K562 (cell line): ENCODE results near the gene CABLES1. TPM values are rescaled to one million over a fixed set of nuclear protein-coding genes. Genes with fewer than 3 reads are reported as not detected.

Experiments used
- ATAC-seq: fragments of 200-7000 bp; cut with Tn5 transposase; 3 replicates; pipeline ENCODE4 v1.9.1; 2020; ENCODE audit warnings: moderate library complexity
- BruUV-seq: library from RNA; stranded (reverse); fragments of 400-500 nt; replicated peaks from 2 replicates; lab custom pipeline; 2021; lab: Mats Ljungman, UMichigan
- CTCF ChIA-PET: fragments of 300-600 bp; formaldehyde crosslinking; extraction: SDS; loops from one replicate; lab custom pipeline; 2021; ENCODE audit warnings: low intra/inter-chr PET ratio; lab: Yijun Ruan, JAX
- POLR2A ChIA-PET: fragments of 300-600, 350-650 bp; sonication (Branson Sonifier 250); formaldehyde crosslinking; extraction: SDS; loops from one replicate; lab custom pipeline; 2021; ENCODE audit warnings: antibody characterized with exemption, inconsistent platforms; lab: Yijun Ruan, JAX
- DNase-seq, 4 experiments: peaks; one replicate each; pipeline versions ENCODE4 v3.0.0 to v3.0.0-alpha.2; 2011 to 2018; ENCODE audit warnings: low spot score in 3 of 4, mixed read lengths in 3 of 4; ENCODE audit errors: extremely low read depth in 1 of 4
- FAIRE-seq: peaks from 2 replicates; lab custom pipeline; 2011; peaks lifted over from hg19 to GRCh38; lab: Jason Lieb, UNC
- H2AFZ ChIP-seq: 2 replicates; pipeline ENCODE4 v1.6.0; 2011; ENCODE audit warnings: low read depth, low read length, control low read depth, inconsistent platforms
- H3K27ac ChIP-seq: fragments of 200-600 bp; 3 replicates; pipeline ENCODE4 v1.8.0; 2011; ENCODE audit warnings: low read depth, mild to moderate bottlenecking, control low read depth, inconsistent platforms, low read length, moderate library complexity, mixed read lengths; ENCODE audit errors: extremely low read depth
- H3K27me3 ChIP-seq, 2 experiments: fragments of 300-600 bp in 1 of 2; 2 replicates in 1 of 2; 3 replicates in 1 of 2; pipeline versions ENCODE4 v1.6.0 to v1.8.0; 2011; ENCODE audit warnings: inconsistent platforms in 2 of 2, low read length in 2 of 2, mild to moderate bottlenecking in 1 of 2, mixed read lengths in 1 of 2, moderate library complexity in 1 of 2; ENCODE audit not compliant: control insufficient read depth in 2 of 2, insufficient read depth in 2 of 2
- H3K36me3 ChIP-seq: fragments of 300-600 bp; 3 replicates; pipeline ENCODE4 v1.8.0; 2011; ENCODE audit warnings: mild to moderate bottlenecking, low read length, inconsistent platforms; ENCODE audit not compliant: control insufficient read depth, insufficient read depth
- H3K4me1 ChIP-seq, 2 experiments: fragments of 200-600 bp in 1 of 2; replicated peaks in 1 of 2; 2 replicates in 1 of 2; 3 replicates in 1 of 2; pipeline versions ENCODE4 v1.5.1 to v1.8.0; 2011; ENCODE audit warnings: inconsistent platforms in 2 of 2, low read length in 2 of 2, mild to moderate bottlenecking in 1 of 2, mixed read lengths in 1 of 2, moderate library complexity in 1 of 2; ENCODE audit not compliant: control insufficient read depth in 2 of 2, insufficient read depth in 2 of 2
- H3K4me2 ChIP-seq: 2 replicates; pipeline ENCODE4 v1.6.1; 2011; ENCODE audit warnings: low read length, control low read depth, inconsistent platforms, mixed read lengths; ENCODE audit not compliant: insufficient read depth
- H3K4me3 ChIP-seq: fragments of 200-600 bp; sonication (generic), shearing (Covaris generic); 2 replicates; pipeline ENCODE4 v1.5.1; 2016; ENCODE audit warnings: control low read depth, inconsistent platforms
- H3K79me2 ChIP-seq: fragments of 200-600 bp; 3 replicates; pipeline ENCODE4 v1.8.0; 2011; ENCODE audit warnings: low read length, inconsistent platforms; ENCODE audit not compliant: control insufficient read depth, insufficient read depth
- H3K9ac ChIP-seq, 2 experiments: 2 replicates each; pipeline versions ENCODE4 v1.6.0 to v1.6.1; 2011; ENCODE audit warnings: low read depth in 2 of 2, low read length in 2 of 2, control low read depth in 1 of 2, inconsistent platforms in 1 of 2, mild to moderate bottlenecking in 1 of 2, mixed read lengths in 1 of 2; ENCODE audit not compliant: insufficient read depth in 1 of 2
- H3K9me1 ChIP-seq: one replicate; pipeline ENCODE4 v1.6.0; 2011; ENCODE audit warnings: inconsistent platforms, mild to moderate bottlenecking, low read length, moderate library complexity; ENCODE audit not compliant: control insufficient read depth, insufficient read depth
- H3K9me3 ChIP-seq: replicated peaks from 2 replicates; pipeline ENCODE4 v1.5.1; 2011; ENCODE audit warnings: low read depth, low read length, inconsistent platforms; ENCODE audit not compliant: control insufficient read depth, insufficient read depth
- H4K20me1 ChIP-seq: replicated peaks from 2 replicates; pipeline ENCODE4 v1.6.1; 2011; ENCODE audit warnings: low read length, inconsistent platforms, mixed read lengths; ENCODE audit not compliant: control insufficient read depth, insufficient read depth
- EWSR1 ChIP-seq: fragments of 450-650 bp; IDR thresholded peaks from 2 replicates; pipeline ENCODE4 v1.6.1; 2018; ENCODE audit warnings: borderline replicate concordance, mild to moderate bottlenecking, low read depth, moderate library complexity; ENCODE audit not compliant: partially characterized antibody
- GTF3C2 ChIP-seq: IDR thresholded peaks from 3 replicates; pipeline ENCODE4 v1.6.1; 2011; ENCODE audit warnings: borderline replicate concordance, mild to moderate bottlenecking, moderate library complexity; ENCODE audit not compliant: insufficient read length; ENCODE audit errors: extremely low read depth
- PKNOX1 ChIP-seq: fragments of 450-650 bp; IDR thresholded peaks from 2 replicates; pipeline ENCODE4 v1.6.1; 2016
- ZNF589 ChIP-seq: fragments of 200-800 bp; sonication (Bioruptor generic); IDR thresholded peaks from 2 replicates; pipeline ENCODE4 v1.6.1; 2016; ENCODE audit warnings: low read depth, missing genetic modification characterization, missing compliant biosample characterization
- ZNF75A ChIP-seq: fragments of 450-650 bp; formaldehyde crosslinking; IDR thresholded peaks from 2 replicates; pipeline ENCODE4 v1.4.0; 2020; ENCODE audit warnings: mild to moderate bottlenecking
- WGBS: fragments of 100-300 bp; shearing (Covaris generic); methylation state at CpG from one replicate; pipeline ENCODE4 v1.1.6; 2016; ENCODE audit warnings: low coverage, mixed read lengths; ENCODE audit not compliant: insufficient coverage; ENCODE audit errors: missing lambda C conversion rate; 5-methylcytosine and 5-hydroxymethylcytosine counted together
- in situ Hi-C: fragments of 300-500 bp; cut with MboI; formaldehyde crosslinking; loops from 4 replicates; pipeline ENCODE4 v1.15.0; 2018; ENCODE audit warnings: inconsistent platforms, mixed read lengths
- intact Hi-C: fragments of 100-400 bp; cut with micrococcal nuclease; formaldehyde crosslinking; loops from 2 replicates; pipeline ENCODE4 v1.14.2; 2022
- polyA plus RNA-seq, 8 experiments: library from polyadenylated mRNA; depleted of rRNA in 4 of 8; stranded (reverse) in 5 of 8; unstranded in 3 of 8; fragments of >200 nt; fragmentation: Nextera tagmentation in 2 of 8; fragmentation: Illumina TruSeq in 1 of 8; extraction: Ambion mirVana in 2 of 8; extraction: Trizol in 1 of 8; gene quantifications; 2 replicates each; pipeline versions ENCODE4 v1.2.1 to v1.2.3, GENCODE V29; 2011 to 2014; ENCODE audit warnings: inconsistent platforms in 1 of 8, missing spikeins in 1 of 8
- total RNA-seq, 7 experiments: library from RNA; depleted of rRNA in 6 of 7; stranded (reverse); fragments of >200 nt in 6 of 7; fragmentation: Illumina TruSeq in 2 of 7; extraction: Trizol in 2 of 7; gene quantifications; 2 replicates each; pipeline versions ENCODE4 v1.2.1 to v1.2.3, GENCODE V29; 2011 to 2021; ENCODE audit warnings: low replicate concordance in 1 of 7

CABLES1 gene
- total and polyA plus RNA-seq, 9 of the 15 experiments (the other 6 are each of a cell fraction or from before 2014, with no cell fraction given): 0.04 to 0.10 (median 0.06) TPM; not detected in 3

- TF ChIP-seq GTF3C2: no peak
- no peak for TF ChIP-seq ZNF75A (CRISPR knock-in tag)
- no peak for TF ChIP-seq ZNF589 (CRISPR knock-in tag)
- TF ChIP-seq, all 486 proteins: peak for 0
Observed at GRCh38 chr18:23121133-23121532, 14.2 kb upstream of the CABLES1 start (continued).

DNA sequence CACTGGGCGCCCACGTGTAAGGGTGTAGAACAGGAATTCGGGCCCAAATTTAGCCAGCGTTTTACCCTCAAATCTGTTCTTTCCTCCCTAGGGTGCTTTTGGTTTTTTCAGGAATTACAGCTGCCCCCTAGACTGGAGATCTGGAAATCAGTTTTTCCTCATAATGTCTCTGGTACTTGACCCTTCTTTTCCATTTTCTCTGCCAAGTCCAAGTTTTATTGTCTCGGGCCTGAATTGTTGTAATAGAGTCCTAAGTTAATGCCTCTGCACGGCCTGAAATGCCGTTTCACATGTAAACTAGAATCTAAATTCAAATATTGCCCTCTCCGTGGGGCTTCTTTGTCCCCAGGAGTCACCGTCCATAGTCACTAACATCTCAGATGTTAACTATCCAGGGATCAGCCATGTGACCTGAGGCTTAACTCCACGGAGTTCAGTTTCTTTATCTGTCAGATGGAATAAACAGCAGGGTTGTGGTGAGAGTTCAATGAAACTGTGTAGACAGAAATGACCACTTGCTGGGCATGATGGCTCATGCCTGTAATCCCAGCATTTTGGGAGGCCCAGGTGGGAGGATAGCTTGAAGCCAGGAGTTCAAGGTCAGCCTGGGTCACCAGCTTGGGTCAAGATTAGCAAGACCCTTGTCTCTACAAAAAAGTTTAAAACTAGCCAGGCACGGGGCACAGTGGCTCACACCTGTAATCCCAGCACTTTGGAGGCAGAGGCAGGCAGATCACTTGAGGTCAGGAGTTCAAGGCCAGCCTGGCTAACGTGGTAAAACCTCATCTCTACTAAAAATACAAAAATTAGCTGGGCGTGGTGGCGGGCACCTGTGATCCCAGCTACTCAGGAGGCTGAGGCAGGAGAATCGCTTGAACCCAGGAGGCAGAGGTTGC lies 12.7 kb upstream of the CABLES1 start:
- no TSS peak for BruUV-seq
- Histone ChIP-seq H3K9ac (no peak overlapping the region), H3K27ac (no peak overlapping the region), H3K4me1 (no peaks in the 10 kb centered on the region; a peak in 1 of 5 replicates), H3K9me1 (no peaks in the 10 kb centered on the region), H3K36me3 (no peaks in the 10 kb centered on the region), H3K4me3 (no peak overlapping the region), H3K4me2 (no peak overlapping the region), H3K79me2 (no peaks in the 10 kb centered on the region), H3K9me3 (no peaks in the 10 kb centered on the region), H4K20me1 (no peaks in the 10 kb centered on the region), H2AFZ (no peak overlapping the region), H3K27me3 (peaks cover 38 to 56% of the 10 kb centered on the region in 2 experiments)
- DNase-seq (no peak), FAIRE-seq (no peak), ATAC-seq (no peak)
- CTCF ChIA-PET: no interaction called here
- 2% methylated on average over 15 of the region's 15 CpGs for WGBS
- in situ Hi-C loops: no loop called here
- intact Hi-C loops: no loop called here
- POLR2A ChIA-PET: no interaction called here
- TF ChIP-seq PKNOX1 (no peak), EWSR1 (no peak)
